ENCODE data around the gene GPRIN2. TPM values are rescaled to one million over a fixed set of nuclear protein-coding genes. Genes with fewer than 3 reads are reported as not detected.
"Not testable (repeated sequence)": the region's sequence is repeated elsewhere in the genome, so short reads cannot be mapped to it uniquely, and the experiment has no call there.

Gene GPRIN2
- total RNA-seq, 1 experiment from 2014 or later = 3.1 TPM

DNA sequence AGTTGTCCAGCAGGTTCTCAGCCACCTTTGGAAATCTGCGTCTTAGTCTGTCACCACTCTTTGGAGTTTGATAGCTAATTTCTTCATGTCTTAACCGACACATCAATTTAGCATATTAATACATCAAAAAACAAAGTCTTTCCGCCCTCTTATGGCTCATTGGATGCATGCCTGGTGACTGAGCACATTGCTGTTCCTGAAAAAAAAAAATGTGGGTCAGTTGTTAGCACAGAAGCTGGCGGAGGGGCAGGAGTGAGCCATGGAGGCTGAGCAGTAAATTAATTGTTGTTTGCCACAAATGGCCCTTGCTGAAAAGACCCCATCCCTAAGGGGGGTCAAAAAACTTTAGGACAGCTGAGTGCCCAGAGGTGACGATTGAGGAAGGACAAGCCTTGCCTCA lies 16.9 kb upstream of the GPRIN2 start:
- H3K4me2 ChIP-seq (ENCODE audit: low read length); H3K27ac ChIP-seq (ENCODE audit: low read length); H3K9ac ChIP-seq (ENCODE audit: low read length); H3K4me1 ChIP-seq (ENCODE audit: insufficient read depth, low read length); H4K20me1 ChIP-seq (ENCODE audit: low read length); H3K27me3 ChIP-seq (ENCODE audit: low read length); H2AFZ ChIP-seq (ENCODE audit: low read length); H3K36me3 ChIP-seq (ENCODE audit: low read depth, low read length); H3K9me2 ChIP-seq (replicated peaks; ENCODE audit: low read length); POLR2A ChIA-PET (ENCODE audit: unreplicated experiment); H3K79me2 ChIP-seq (ENCODE audit: low read length); CTCF ChIA-PET; ATAC-seq; H3K9me3 ChIP-seq (ENCODE audit: low read length); BruUV-seq (replicated peaks); H3K4me3 ChIP-seq (ENCODE audit: low read length); intact Hi-C loops (cut with micrococcal nuclease); H3F3A ChIP-seq (ENCODE audit: low read length, unreplicated experiment): not testable (repeated sequence)
- peak; percentile 2 for DNase-seq

DNA sequence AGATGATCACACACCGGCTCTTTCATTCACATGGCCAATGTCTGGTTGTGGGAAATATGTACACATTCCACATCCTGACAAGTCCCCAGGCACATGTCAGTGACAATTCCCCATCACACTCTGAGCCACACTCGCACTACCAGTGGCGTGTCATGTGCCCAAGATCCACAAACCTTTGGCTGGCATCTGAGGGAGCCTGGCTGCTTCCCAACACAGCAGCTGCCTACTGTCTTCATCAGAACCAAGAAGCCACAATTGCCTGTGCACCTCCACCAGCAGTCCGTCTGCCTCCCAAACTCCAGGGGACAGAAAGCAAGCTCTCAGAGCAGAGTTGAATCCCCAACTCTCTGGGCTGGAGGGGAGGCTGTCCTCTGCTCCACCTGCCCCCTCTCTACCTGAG lies 16.3 kb upstream of the GPRIN2 start:
- H3K9me2 ChIP-seq (replicated peaks; ENCODE audit: low read length); CTCF ChIA-PET; H4K20me1 ChIP-seq (ENCODE audit: low read length); POLR2A ChIA-PET (ENCODE audit: unreplicated experiment); H3K4me2 ChIP-seq (ENCODE audit: low read length); BruUV-seq (replicated peaks); H2AFZ ChIP-seq (ENCODE audit: low read length); H3K9ac ChIP-seq (ENCODE audit: low read length); ATAC-seq; H3K27me3 ChIP-seq (ENCODE audit: low read length); H3K4me3 ChIP-seq (ENCODE audit: low read length); H3K79me2 ChIP-seq (ENCODE audit: low read length); H3F3A ChIP-seq (ENCODE audit: low read length, unreplicated experiment); H3K9me3 ChIP-seq (ENCODE audit: low read length); H3K27ac ChIP-seq (ENCODE audit: low read length); H3K4me1 ChIP-seq (ENCODE audit: insufficient read depth, low read length); H3K36me3 ChIP-seq (ENCODE audit: low read depth, low read length); intact Hi-C loops (cut with micrococcal nuclease): not testable (repeated sequence)
- peak; percentile 2 for DNase-seq

DNA sequence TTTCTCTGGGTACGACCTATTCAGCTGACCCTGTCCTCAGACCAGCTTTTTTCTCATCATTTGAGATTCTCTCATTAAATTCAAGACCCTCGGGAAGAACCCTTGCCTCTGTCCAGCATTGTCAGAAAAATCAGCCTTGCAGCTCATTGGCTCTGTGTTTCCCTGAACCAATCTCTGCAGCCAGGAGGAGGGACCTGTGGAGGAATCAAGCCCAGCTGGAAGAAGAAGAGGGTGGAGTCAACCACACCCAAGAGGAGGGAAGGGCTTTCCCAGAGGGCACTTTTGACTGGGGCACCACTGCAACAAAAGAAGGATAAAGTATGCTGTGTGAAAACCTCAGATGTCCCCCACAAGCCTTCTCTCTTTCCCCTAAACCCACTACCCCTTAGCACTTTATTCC lies 14.2 kb upstream of the GPRIN2 start:
- H3K79me2 ChIP-seq (ENCODE audit: low read length); H3K9ac ChIP-seq (ENCODE audit: low read length); POLR2A ChIA-PET (ENCODE audit: unreplicated experiment); intact Hi-C loops (cut with micrococcal nuclease); BruUV-seq (replicated peaks); DNase-seq; H3K36me3 ChIP-seq (ENCODE audit: low read depth, low read length); H4K20me1 ChIP-seq (ENCODE audit: low read length); ATAC-seq; H3K27ac ChIP-seq (ENCODE audit: low read length); CTCF ChIA-PET; H3K27me3 ChIP-seq (ENCODE audit: low read length); H3K9me2 ChIP-seq (replicated peaks; ENCODE audit: low read length); H2AFZ ChIP-seq (ENCODE audit: low read length); H3K4me1 ChIP-seq (ENCODE audit: insufficient read depth, low read length); H3K4me2 ChIP-seq (ENCODE audit: low read length); H3K4me3 ChIP-seq (ENCODE audit: low read length); H3K9me3 ChIP-seq (ENCODE audit: low read length); H3F3A ChIP-seq (ENCODE audit: low read length, unreplicated experiment): not testable (repeated sequence)

DNA sequence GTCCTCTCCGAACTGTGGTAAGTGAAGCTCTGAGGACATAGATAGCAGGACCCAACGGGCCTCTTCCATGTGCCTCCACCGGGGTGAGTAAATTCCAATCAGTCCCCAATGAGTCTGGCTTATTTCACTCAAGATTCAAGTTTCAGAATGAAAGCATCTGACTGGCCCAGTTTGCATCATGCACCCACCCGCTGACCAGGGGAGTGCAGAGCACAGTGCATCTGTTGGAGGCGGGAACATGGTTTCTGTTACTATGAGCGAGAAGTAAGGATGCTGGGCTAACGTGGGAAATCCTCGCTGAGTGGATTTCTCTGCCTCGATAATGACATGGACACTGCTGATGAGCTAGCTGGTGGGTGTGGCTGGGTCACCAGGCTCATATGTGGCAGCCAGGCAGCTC lies 10.7 kb upstream of the GPRIN2 start:
- H4K20me1 ChIP-seq (ENCODE audit: low read length); H3K9me3 ChIP-seq (ENCODE audit: low read length); ATAC-seq; H3K4me1 ChIP-seq (ENCODE audit: insufficient read depth, low read length); BruUV-seq (replicated peaks); H3K4me2 ChIP-seq (ENCODE audit: low read length); POLR2A ChIA-PET (ENCODE audit: unreplicated experiment); H3K27me3 ChIP-seq (ENCODE audit: low read length); H3K27ac ChIP-seq (ENCODE audit: low read length); H3K79me2 ChIP-seq (ENCODE audit: low read length); H2AFZ ChIP-seq (ENCODE audit: low read length); H3K9ac ChIP-seq (ENCODE audit: low read length); CTCF ChIA-PET; H3K4me3 ChIP-seq (ENCODE audit: low read length); H3K36me3 ChIP-seq (ENCODE audit: low read depth, low read length); H3K9me2 ChIP-seq (replicated peaks; ENCODE audit: low read length); DNase-seq; H3F3A ChIP-seq (ENCODE audit: low read length, unreplicated experiment): not testable (repeated sequence)
- intact Hi-C loops (cut with micrococcal nuclease) = loop anchor here (10.0 kb wide), 1 partner anchor 342 kb away; no protein-coding TSS in a partner anchor

DNA sequence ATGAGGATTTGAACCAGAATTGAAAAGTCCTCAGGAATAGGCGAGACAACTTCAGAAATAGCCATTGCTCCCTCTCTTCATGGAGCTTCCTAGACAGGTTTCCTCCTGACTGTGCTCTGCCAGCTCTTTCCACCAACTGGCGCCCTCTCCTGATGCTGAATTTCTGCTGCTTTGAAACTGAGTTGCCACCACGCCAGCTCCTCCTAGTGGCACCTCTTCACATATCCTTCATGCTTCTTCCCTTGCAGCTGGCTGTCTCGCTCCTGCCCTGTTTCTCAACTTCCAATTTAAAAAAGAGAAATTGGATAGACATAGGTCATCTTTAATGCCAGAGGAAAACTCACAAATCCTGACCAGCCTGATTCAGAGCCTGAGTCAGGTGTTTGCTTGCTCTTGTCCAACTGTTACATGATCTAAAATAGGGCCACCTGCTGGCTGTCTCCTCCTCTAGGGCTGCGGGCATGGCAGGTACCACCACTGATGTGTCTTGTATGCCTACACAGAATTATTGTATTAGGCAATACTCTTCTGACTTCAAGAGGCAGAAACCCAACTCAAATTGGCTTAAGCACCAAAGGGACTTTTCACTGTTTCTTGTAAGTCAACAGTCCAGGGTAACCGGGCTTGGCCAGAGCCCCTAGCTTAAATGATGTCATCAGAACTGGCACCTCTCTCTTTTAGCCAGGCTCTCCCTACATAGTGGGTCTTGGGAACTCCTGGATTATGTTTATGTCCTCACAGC lies 9.3 kb upstream of the GPRIN2 start:
- H3K4me3 ChIP-seq (ENCODE audit: low read length); H3K4me1 ChIP-seq (ENCODE audit: insufficient read depth, low read length); CTCF ChIA-PET; H3F3A ChIP-seq (ENCODE audit: low read length, unreplicated experiment); H3K9me2 ChIP-seq (replicated peaks; ENCODE audit: low read length); H3K9me3 ChIP-seq (ENCODE audit: low read length); H3K27ac ChIP-seq (ENCODE audit: low read length); BruUV-seq (replicated peaks); H3K9ac ChIP-seq (ENCODE audit: low read length); POLR2A ChIA-PET (ENCODE audit: unreplicated experiment); H2AFZ ChIP-seq (ENCODE audit: low read length); H3K27me3 ChIP-seq (ENCODE audit: low read length); H4K20me1 ChIP-seq (ENCODE audit: low read length); H3K36me3 ChIP-seq (ENCODE audit: low read depth, low read length); H3K4me2 ChIP-seq (ENCODE audit: low read length); H3K79me2 ChIP-seq (ENCODE audit: low read length): not testable (repeated sequence)
- TF ChIP-seq, protein P1, sequence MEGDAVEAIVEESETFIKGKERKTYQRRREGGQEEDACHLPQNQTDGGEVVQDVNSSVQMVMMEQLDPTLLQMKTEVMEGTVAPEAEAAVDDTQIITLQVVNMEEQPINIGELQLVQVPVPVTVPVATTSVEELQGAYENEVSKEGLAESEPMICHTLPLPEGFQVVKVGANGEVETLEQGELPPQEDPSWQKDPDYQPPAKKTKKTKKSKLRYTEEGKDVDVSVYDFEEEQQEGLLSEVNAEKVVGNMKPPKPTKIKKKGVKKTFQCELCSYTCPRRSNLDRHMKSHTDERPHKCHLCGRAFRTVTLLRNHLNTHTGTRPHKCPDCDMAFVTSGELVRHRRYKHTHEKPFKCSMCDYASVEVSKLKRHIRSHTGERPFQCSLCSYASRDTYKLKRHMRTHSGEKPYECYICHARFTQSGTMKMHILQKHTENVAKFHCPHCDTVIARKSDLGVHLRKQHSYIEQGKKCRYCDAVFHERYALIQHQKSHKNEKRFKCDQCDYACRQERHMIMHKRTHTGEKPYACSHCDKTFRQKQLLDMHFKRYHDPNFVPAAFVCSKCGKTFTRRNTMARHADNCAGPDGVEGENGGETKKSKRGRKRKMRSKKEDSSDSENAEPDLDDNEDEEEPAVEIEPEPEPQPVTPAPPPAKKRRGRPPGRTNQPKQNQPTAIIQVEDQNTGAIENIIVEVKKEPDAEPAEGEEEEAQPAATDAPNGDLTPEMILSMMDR (conservative IDR thresholded peaks at IDR 0.05; ENCODE audit: low read depth, low read length) = peak; percentile 59
- DNase-seq = peak; percentile 68
- ATAC-seq = peak; percentile 97
- intact Hi-C loops (cut with micrococcal nuclease) = loop anchor here (10.0 kb wide), 1 partner anchor 341 kb away; no protein-coding TSS in a partner anchor

All from PC-3 (cell line).